Activated CD4-positive, alpha-beta T cell treated with anti-CD3 and anti-CD28 coated beads, Interleukin-2, amount 10 ng/mL, durations not matched to agents 7 days and 5 days (primary cell): ENCODE results near the gene EMP2. TPM values are rescaled to one million over a fixed set of nuclear protein-coding genes. Genes with fewer than 3 reads are reported as not detected.

Experiments
- CTCF ChIA-PET: fragments of 350-600 bp; sonication (Branson Sonifier 250); formaldehyde crosslinking; loops from one replicate; lab custom pipeline; 2021; ENCODE audit warnings: antibody characterized with exemption; lab: Charles Lee
- POLR2A ChIA-PET: fragments of 350-600 bp; sonication (Branson Sonifier 250); formaldehyde crosslinking; loops from one replicate; lab custom pipeline; 2021; ENCODE audit warnings: antibody characterized with exemption; lab: Charles Lee
- DNase-seq: peaks from one replicate; pipeline ENCODE4 v3.0.0-alpha.2; 2020
- H3K27ac Mint-ChIP-seq: one replicate; pipeline ENCODE4 v1.8.0; 2021; ENCODE audit warnings: mild to moderate bottlenecking, moderate library complexity, mixed read lengths
- H3K27me3 Mint-ChIP-seq: one replicate; pipeline ENCODE4 v1.8.0; 2021; ENCODE audit warnings: mixed read lengths
- H3K36me3 Mint-ChIP-seq: one replicate; pipeline ENCODE4 v1.8.0; 2021; ENCODE audit warnings: low read depth, mixed read lengths
- H3K4me1 Mint-ChIP-seq: one replicate; pipeline ENCODE4 v1.8.0; 2021; ENCODE audit warnings: mixed read lengths
- H3K4me3 Mint-ChIP-seq: one replicate; pipeline ENCODE4 v1.8.0; 2021; ENCODE audit warnings: mild to moderate bottlenecking, moderate library complexity, mixed read lengths
- H3K9me3 Mint-ChIP-seq: one replicate; pipeline ENCODE4 v1.8.0; 2021; ENCODE audit warnings: mixed read lengths
- total RNA-seq, 2 experiments: library from RNA; stranded (reverse); gene quantifications; one replicate each; pipeline ENCODE4 v1.2.3, GENCODE V29; 2021

EMP2 gene
- total RNA-seq, 2 experiments from 2014 or later, result not detected

- Mint-ChIP-seq H3K4me1 (no peaks in the 10 kb centered on the region), H3K4me3 (no peak overlapping the region), H3K27me3 (no peaks in the 10 kb centered on the region), H3K9me3 (no peaks in the 10 kb centered on the region), H3K36me3 (no peaks in the 10 kb centered on the region), H3K27ac (no peak overlapping the region)
- POLR2A ChIA-PET, result no interaction called here
- CTCF ChIA-PET, result interaction anchor here (1.6 kb wide), 1 partner anchor 17 kb away, joined by 3 read pairs; no protein-coding TSS in a partner anchor
- no peak for DNase-seq
These were observed 21.3 kb upstream of the EMP2 start for GRCh38 chr16:10601444-10602408.

GRCh38 chr16:10600782-10601443 is 20.5 kb upstream of the EMP2 start:
- ChIA-PET POLR2A (no interaction called here), CTCF (no interaction called here)
- Mint-ChIP-seq H3K4me1 (no peaks in the 10 kb centered on the region), H3K36me3 (no peaks in the 10 kb centered on the region), H3K9me3 (no peaks in the 10 kb centered on the region), H3K27ac (no peak overlapping the region), H3K4me3 (no peak overlapping the region), H3K27me3 (no peaks in the 10 kb centered on the region)
- no peak for DNase-seq

GRCh38 chr16:10599626-10600025 is 19.2 kb upstream of the EMP2 start:
- ChIA-PET CTCF (interaction anchor here (0.9 kb wide), 1 partner anchor 59 kb away, joined by 5 read pairs; no protein-coding TSS in a partner anchor), POLR2A (no interaction called here)
- no peak overlapping the region for H3K27ac Mint-ChIP-seq
- DNase-seq, result no peak
- no peaks in the 10 kb centered on the region for H3K4me1 Mint-ChIP-seq
- H3K27me3 Mint-ChIP-seq, result no peaks in the 10 kb centered on the region
- H3K4me3 Mint-ChIP-seq, result no peak overlapping the region
- H3K9me3 Mint-ChIP-seq, result no peaks in the 10 kb centered on the region
- no peaks in the 10 kb centered on the region for H3K36me3 Mint-ChIP-seq

DNA sequence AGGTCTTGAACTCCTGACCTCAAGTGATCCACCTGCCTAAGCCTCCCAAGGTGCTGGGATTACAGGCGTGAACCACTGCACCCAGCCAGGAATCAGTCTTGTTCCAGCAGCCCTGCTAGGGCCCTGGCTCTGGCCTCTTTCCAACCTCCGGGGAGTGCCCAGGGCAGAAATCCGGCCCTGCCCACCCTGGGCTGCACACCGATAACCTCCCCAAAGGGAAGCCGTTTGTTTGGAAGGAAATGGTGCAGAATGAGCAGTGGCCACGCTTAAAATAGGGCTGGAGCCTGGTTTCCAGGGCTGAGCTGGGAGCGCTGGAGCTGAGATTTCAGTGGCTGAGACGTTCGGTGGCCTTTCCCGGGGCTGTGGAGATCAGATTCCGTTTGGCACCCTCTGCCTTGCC is 17.8 kb upstream of the EMP2 start:
- H3K27me3 Mint-ChIP-seq, result no peaks in the 10 kb centered on the region
- H3K4me3 Mint-ChIP-seq, result no peak overlapping the region
- no peaks in the 10 kb centered on the region for H3K9me3 Mint-ChIP-seq
- H3K27ac Mint-ChIP-seq, result no peak overlapping the region
- ChIA-PET CTCF (interaction anchor here (0.6 kb wide), 1 partner anchor 18 kb away, joined by 4 read pairs; no protein-coding TSS in a partner anchor), POLR2A (interaction anchor here (0.6 kb wide), 2 partner anchors 23 to 249 kb away, joined by 3 to 7 read pairs; no protein-coding TSS in a partner anchor)
- DNase-seq, result no peak
- H3K36me3 Mint-ChIP-seq, result no peaks in the 10 kb centered on the region
- no peaks in the 10 kb centered on the region for H3K4me1 Mint-ChIP-seq

GRCh38 chr16:10597187-10597601 is 16.8 kb upstream of the EMP2 start:
- Mint-ChIP-seq H3K9me3 (no peaks in the 10 kb centered on the region), H3K36me3 (no peaks in the 10 kb centered on the region), H3K4me1 (no peaks in the 10 kb centered on the region), H3K4me3 (no peak overlapping the region), H3K27ac (no peak overlapping the region), H3K27me3 (no peaks in the 10 kb centered on the region)
- POLR2A ChIA-PET, result no interaction called here
- DNase-seq, result no peak
- CTCF ChIA-PET, result no interaction called here

DNA sequence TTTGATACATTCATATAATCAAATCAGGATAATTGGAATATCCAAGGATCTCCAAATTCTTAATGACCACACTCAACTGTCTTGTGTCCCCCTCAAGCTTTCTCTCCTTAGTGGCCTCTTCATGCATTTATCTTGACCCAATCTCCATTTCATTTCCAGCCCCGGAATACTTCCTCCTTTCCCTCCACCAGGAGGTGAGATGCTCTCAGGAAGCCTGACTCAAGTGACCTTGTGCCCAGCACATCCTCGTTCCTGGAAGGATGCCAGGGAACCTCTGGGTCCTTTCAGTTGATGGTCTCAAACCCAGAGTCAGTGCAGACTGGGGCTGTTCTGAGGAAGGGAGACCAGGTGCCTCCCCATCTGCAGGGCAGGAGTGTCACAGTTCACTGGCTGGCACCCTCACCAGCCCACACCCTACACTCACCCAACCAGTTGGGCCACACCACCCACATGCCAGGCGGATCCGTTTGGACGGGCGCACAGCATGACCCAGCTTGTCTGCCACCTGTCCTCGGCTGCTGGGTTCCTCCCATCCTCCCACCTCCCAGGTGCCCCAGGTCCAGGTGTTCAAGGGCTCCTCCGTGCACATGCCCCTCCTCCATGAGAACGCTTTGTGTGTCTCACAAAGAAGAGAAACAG is 14.0 kb upstream of the EMP2 start:
- Mint-ChIP-seq H3K27ac (no peak overlapping the region), H3K9me3 (no peaks in the 10 kb centered on the region), H3K4me1 (no peaks in the 10 kb centered on the region), H3K4me3 (no peak overlapping the region), H3K27me3 (no peaks in the 10 kb centered on the region), H3K36me3 (no peaks in the 10 kb centered on the region)
- ChIA-PET CTCF (no interaction called here), POLR2A (no interaction called here)
- no peak for DNase-seq

DNA sequence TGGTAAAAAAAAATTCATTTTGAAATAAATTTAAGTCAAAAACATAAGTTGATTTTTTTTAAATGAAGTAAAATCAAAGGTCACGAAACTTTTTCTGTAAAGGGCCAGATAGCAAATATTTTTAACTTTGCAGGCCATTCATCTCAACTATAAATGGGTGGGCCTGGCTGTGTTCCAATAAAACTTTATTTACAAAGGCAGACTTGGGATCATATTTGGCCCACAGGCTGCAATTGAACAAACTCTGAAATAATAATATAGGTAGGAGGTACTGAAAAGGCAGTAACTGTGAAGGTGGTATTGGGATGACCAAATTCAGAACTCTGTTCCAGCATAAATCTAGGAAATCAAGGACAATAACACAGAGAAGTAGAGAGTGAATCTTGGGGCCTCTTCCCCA is 12.2 kb upstream of the EMP2 start:
- Mint-ChIP-seq H3K9me3 (no peaks in the 10 kb centered on the region), H3K4me3 (no peak overlapping the region)

GRCh38 chr16:10590342-10590741 is 9.9 kb upstream of the EMP2 start:
- H3K36me3 Mint-ChIP-seq, result no peaks in the 10 kb centered on the region
- POLR2A ChIA-PET, result no interaction called here
- no peak overlapping the region for H3K4me3 Mint-ChIP-seq
- DNase-seq, result no peak
- CTCF ChIA-PET, result no interaction called here
- H3K9me3 Mint-ChIP-seq, result no peaks in the 10 kb centered on the region
- H3K27ac Mint-ChIP-seq, result no peak overlapping the region
- peaks cover 7% of the 10 kb centered on the region for H3K27me3 Mint-ChIP-seq
- H3K4me1 Mint-ChIP-seq, result no peaks in the 10 kb centered on the region

More for the DNA sequence above, 12.2 kb upstream of the EMP2 start:
- Mint-ChIP-seq H3K36me3 (no peaks in the 10 kb centered on the region), H3K27ac (no peak overlapping the region), H3K4me1 (no peaks in the 10 kb centered on the region), H3K27me3 (peaks cover 7% of the 10 kb centered on the region)
- no peak for DNase-seq
- CTCF ChIA-PET, result no interaction called here
- POLR2A ChIA-PET, result no interaction called here

- Mint-ChIP-seq H3K36me3 (no peaks in the 10 kb centered on the region), H3K27me3 (peaks cover 9% of the 10 kb centered on the region), H3K27ac (no peak overlapping the region), H3K4me1 (no peaks in the 10 kb centered on the region), H3K9me3 (no peaks in the 10 kb centered on the region), H3K4me3 (no peak overlapping the region)
- POLR2A ChIA-PET, result no interaction called here
- CTCF ChIA-PET, result no interaction called here
- no peak for DNase-seq
These were observed 8.7 kb upstream of the EMP2 start for GRCh38 chr16:10589109-10589508.

- DNase-seq, result no peak
- H3K4me3 Mint-ChIP-seq, result no peak overlapping the region
- no peak overlapping the region for H3K27ac Mint-ChIP-seq
- peaks cover 21% of the 10 kb centered on the region for H3K27me3 Mint-ChIP-seq
- POLR2A ChIA-PET, result no interaction called here
- CTCF ChIA-PET, result interaction anchor here (0.6 kb wide), 1 partner anchor 210 kb away, joined by 3 read pairs; no protein-coding TSS in a partner anchor
- no peaks in the 10 kb centered on the region for H3K36me3 Mint-ChIP-seq
- no peaks in the 10 kb centered on the region for H3K9me3 Mint-ChIP-seq
- no peaks in the 10 kb centered on the region for H3K4me1 Mint-ChIP-seq
These were observed 7.2 kb upstream of the EMP2 start for GRCh38 chr16:10587622-10588021.

DNA sequence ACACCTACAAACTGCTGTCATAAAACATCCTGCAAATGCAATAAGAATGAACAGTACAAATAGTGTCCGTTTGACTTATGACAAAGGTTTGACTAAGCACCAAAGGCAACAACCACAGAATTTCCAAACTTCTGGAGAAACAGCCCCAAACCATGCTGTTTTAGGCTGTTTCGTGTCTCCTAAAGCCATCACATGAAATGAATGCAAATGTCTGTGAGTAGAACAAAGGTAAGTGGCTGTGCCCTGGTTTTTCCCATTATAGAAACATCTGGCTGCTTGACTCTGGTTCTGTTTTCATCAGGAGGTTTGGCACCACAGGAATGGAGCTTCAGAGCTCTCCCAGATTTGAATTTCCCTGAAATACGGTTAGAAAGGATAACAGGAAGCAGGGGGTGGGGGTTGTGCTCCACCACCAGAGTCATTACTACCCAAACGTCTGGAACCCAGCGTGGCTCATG is 4.6 kb upstream of the EMP2 start:
- Mint-ChIP-seq H3K27me3 (peaks cover 40% of the 10 kb centered on the region), H3K27ac (no peak overlapping the region), H3K36me3 (no peaks in the 10 kb centered on the region), H3K9me3 (no peaks in the 10 kb centered on the region), H3K4me3 (no peak overlapping the region), H3K4me1 (no peaks in the 10 kb centered on the region)
- ChIA-PET CTCF (no interaction called here), POLR2A (no interaction called here)
- DNase-seq, result no peak

GRCh38 chr16:10583269-10583668 is 2.9 kb upstream of the EMP2 start:
- Mint-ChIP-seq H3K4me3 (no peak overlapping the region), H3K9me3 (no peaks in the 10 kb centered on the region)

More at GRCh38 chr16:10583269-10583668, 2.9 kb upstream of the EMP2 start:
- Mint-ChIP-seq H3K27ac (no peak overlapping the region), H3K27me3 (peaks cover 45% of the 10 kb centered on the region), H3K4me1 (no peaks in the 10 kb centered on the region), H3K36me3 (no peaks in the 10 kb centered on the region)
- ChIA-PET POLR2A (no interaction called here), CTCF (no interaction called here)
- DNase-seq, result no peak
